Endodermal cell (in vitro differentiated cells): ENCODE results near the gene OR8B2. TPM values are rescaled to one million over a fixed set of nuclear protein-coding genes. Genes with fewer than 3 reads are reported as not detected.

ENCODE experiments used
- DNase-seq: peaks from one replicate; pipeline ENCODE4 v3.0.0-alpha.2; 2017
- H3K27ac ChIP-seq: 2 replicates; pipeline ENCODE4 v1.5.1; 2013; ENCODE audit warnings: mild to moderate bottlenecking, low read depth, low read length, moderate library complexity
- H3K27me3 ChIP-seq: 2 replicates; pipeline ENCODE4 v1.6.1; 2013; ENCODE audit warnings: mild to moderate bottlenecking, low read length, moderate library complexity; ENCODE audit not compliant: insufficient read depth, control insufficient read depth, poor library complexity, severe bottlenecking
- H3K36me3 ChIP-seq: 2 replicates; pipeline ENCODE4 v1.7.0; 2013; ENCODE audit warnings: mild to moderate bottlenecking, low read length, moderate library complexity; ENCODE audit not compliant: control insufficient read depth, insufficient read depth
- H3K4me1 ChIP-seq: one replicate; pipeline ENCODE4 v1.7.0; 2013; ENCODE audit warnings: low read length; ENCODE audit not compliant: control insufficient read depth, insufficient read depth
- H3K4me3 ChIP-seq: 2 replicates; pipeline ENCODE4 v1.5.1; 2013; ENCODE audit warnings: mild to moderate bottlenecking, low read length, moderate library complexity
- H3K9ac ChIP-seq: 2 replicates; pipeline ENCODE4 v1.6.1; 2013; ENCODE audit warnings: mild to moderate bottlenecking, low read length, moderate library complexity; ENCODE audit not compliant: poor library complexity, severe bottlenecking; ENCODE audit errors: extremely low read depth
- H3K9me3 ChIP-seq: 2 replicates; pipeline ENCODE4 v1.6.1; 2013; ENCODE audit warnings: mild to moderate bottlenecking, low read length, moderate library complexity; ENCODE audit not compliant: control insufficient read depth
- H3K27ac Mint-ChIP-seq: 2 replicates; pipeline ENCODE4 v1.8.0; 2020; ENCODE audit warnings: mixed read lengths
- H3K27me3 Mint-ChIP-seq: 2 replicates; pipeline ENCODE4 v1.8.0; 2021; ENCODE audit warnings: mild to moderate bottlenecking, mixed read lengths; ENCODE audit not compliant: insufficient read depth
- H3K36me3 Mint-ChIP-seq: 2 replicates; pipeline ENCODE4 v1.8.0; 2020; ENCODE audit warnings: low read depth, mixed read lengths
- H3K4me1 Mint-ChIP-seq: 2 replicates; pipeline ENCODE4 v1.8.0; 2020; ENCODE audit warnings: mixed read lengths
- H3K4me3 Mint-ChIP-seq: 2 replicates; pipeline ENCODE4 v1.8.0; 2020; ENCODE audit warnings: mild to moderate bottlenecking, moderate library complexity, mixed read lengths
- H3K9me3 Mint-ChIP-seq: 2 replicates; pipeline ENCODE4 v1.8.0; 2020; ENCODE audit warnings: mild to moderate bottlenecking, mixed read lengths
- WGBS, 2 experiments: methylation state at CpG; one replicate each; pipeline versions ENCODE4 v1.1.5 to v1.1.7; 2013; ENCODE audit warnings: missing lambda C conversion rate in 2 of 2, mixed read lengths in 1 of 2; ENCODE audit not compliant: insufficient coverage in 1 of 2, insufficient read length in 1 of 2; 5-methylcytosine and 5-hydroxymethylcytosine counted together
- total RNA-seq, 2 donors: library from RNA; stranded (reverse); fragmentation: NEBNext Ultra II Directional in 1 of 2; extraction: Animal tissue kit (Norgen Biotek cat#: 25700) in 1 of 2; gene quantifications; 2 replicates in 1 of 2; 3 replicates in 1 of 2; pipeline ENCODE4 v1.2.1, GENCODE V29; 2021
- TF ChIP-seq, protein P1 (sequence below): fragments of 200-600 bp; sonication (generic); conservative IDR thresholded peaks from 2 replicates; pipeline ENCODE4 v1.5.0; 2021; ENCODE audit warnings: antibody characterized with exemption, mild to moderate bottlenecking

The OR8B2 gene
- total RNA-seq, 2 donors from 2014 or later = not detected

DNA sequence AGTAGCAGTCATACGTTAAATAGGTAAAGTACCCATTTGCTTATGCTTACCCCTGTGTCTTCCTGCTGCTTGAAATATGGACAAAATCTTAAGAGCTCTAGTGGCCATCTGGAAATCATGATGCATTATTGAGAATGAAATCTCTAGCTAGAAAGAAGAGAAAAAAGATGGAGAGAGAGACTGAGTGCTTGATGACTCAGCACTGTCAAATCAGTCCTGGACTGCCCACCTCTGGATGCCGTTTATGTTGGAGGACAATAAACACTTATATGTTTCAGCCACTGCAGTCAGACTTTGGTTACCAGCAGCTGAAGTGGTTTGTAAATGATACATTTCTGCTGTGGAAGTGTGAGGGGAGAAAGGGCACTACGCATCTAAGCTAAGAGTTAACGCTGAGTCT is 36.7 kb upstream of the OR8B2 start:
- peaks cover 2% of the 10 kb centered on the region for H3K27me3 Mint-ChIP-seq
- no peak overlapping the region for H3K9ac ChIP-seq
- no peaks in the 10 kb centered on the region for H3K4me1 ChIP-seq
- no peaks in the 10 kb centered on the region for H3K9me3 ChIP-seq
- no peaks in the 10 kb centered on the region for H3K36me3 ChIP-seq
- 90 to 95% methylated on average over 3 to 4 of the region's 4 CpGs for WGBS, 2 experiments
- no peak overlapping the region for H3K27ac ChIP-seq
- peaks cover 5% of the 10 kb centered on the region for H3K4me1 Mint-ChIP-seq
- H3K9me3 Mint-ChIP-seq = no peaks in the 10 kb centered on the region
- TF ChIP-seq, protein P1, sequence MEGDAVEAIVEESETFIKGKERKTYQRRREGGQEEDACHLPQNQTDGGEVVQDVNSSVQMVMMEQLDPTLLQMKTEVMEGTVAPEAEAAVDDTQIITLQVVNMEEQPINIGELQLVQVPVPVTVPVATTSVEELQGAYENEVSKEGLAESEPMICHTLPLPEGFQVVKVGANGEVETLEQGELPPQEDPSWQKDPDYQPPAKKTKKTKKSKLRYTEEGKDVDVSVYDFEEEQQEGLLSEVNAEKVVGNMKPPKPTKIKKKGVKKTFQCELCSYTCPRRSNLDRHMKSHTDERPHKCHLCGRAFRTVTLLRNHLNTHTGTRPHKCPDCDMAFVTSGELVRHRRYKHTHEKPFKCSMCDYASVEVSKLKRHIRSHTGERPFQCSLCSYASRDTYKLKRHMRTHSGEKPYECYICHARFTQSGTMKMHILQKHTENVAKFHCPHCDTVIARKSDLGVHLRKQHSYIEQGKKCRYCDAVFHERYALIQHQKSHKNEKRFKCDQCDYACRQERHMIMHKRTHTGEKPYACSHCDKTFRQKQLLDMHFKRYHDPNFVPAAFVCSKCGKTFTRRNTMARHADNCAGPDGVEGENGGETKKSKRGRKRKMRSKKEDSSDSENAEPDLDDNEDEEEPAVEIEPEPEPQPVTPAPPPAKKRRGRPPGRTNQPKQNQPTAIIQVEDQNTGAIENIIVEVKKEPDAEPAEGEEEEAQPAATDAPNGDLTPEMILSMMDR = no peak
- H3K4me3 Mint-ChIP-seq = no peak overlapping the region
- peaks cover 1% of the 10 kb centered on the region for H3K27me3 ChIP-seq
- no peak overlapping the region for H3K4me3 ChIP-seq
- no peaks in the 10 kb centered on the region for H3K36me3 Mint-ChIP-seq
- no peak for DNase-seq
- H3K27ac Mint-ChIP-seq = no peak overlapping the region

- Histone ChIP-seq H3K4me3 (no peak overlapping the region), H3K27ac (no peak overlapping the region), H3K4me1 (peaks cover 4% of the 10 kb centered on the region), H3K36me3 (no peaks in the 10 kb centered on the region), H3K9ac (no peak overlapping the region), H3K27me3 (peaks cover 33% of the 10 kb centered on the region), H3K9me3 (no peaks in the 10 kb centered on the region)
- peaks cover 16% of the 10 kb centered on the region for H3K27me3 Mint-ChIP-seq
- no peak overlapping the region for H3K4me3 Mint-ChIP-seq
- peaks cover 5% of the 10 kb centered on the region for H3K4me1 Mint-ChIP-seq
- no peak overlapping the region for H3K27ac Mint-ChIP-seq
- WGBS, 2 experiments = 4 to 17% methylated on average over 1 to 3 of the region's 5 CpGs
- DNase-seq = no peak
- TF ChIP-seq, protein P1 = peak; percentile 82
- no peaks in the 10 kb centered on the region for H3K9me3 Mint-ChIP-seq
- H3K36me3 Mint-ChIP-seq = no peaks in the 10 kb centered on the region
Measured at GRCh38 chr11:124415356-124415923, 31.1 kb upstream of the OR8B2 start.

- Histone ChIP-seq H3K9ac (no peak overlapping the region), H3K27me3 (peaks cover 63% of the 10 kb centered on the region), H3K4me1 (peaks cover 3% of the 10 kb centered on the region), H3K27ac (no peak overlapping the region), H3K4me3 (no peak overlapping the region), H3K36me3 (no peaks in the 10 kb centered on the region), H3K9me3 (no peaks in the 10 kb centered on the region)
- Mint-ChIP-seq H3K36me3 (no peaks in the 10 kb centered on the region), H3K4me3 (no peak overlapping the region), H3K4me1 (peaks cover 13% of the 10 kb centered on the region), H3K27me3 (peaks cover 31% of the 10 kb centered on the region), H3K9me3 (no peaks in the 10 kb centered on the region), H3K27ac (no peak overlapping the region)
- TF ChIP-seq, protein P1 = no peak
- 86 to 90% methylated on average over 4 to 7 of the region's 7 CpGs for WGBS, 2 experiments
- DNase-seq = no peak
Measured at GRCh38 chr11:124409906-124410305, 25.6 kb upstream of the OR8B2 start.
